Activated T-cell treated with anti-CD3 and anti-CD28 coated beads, Interleukin-2, amount 50 U/mL, for 4 hours (primary cell): ENCODE results near the gene PAGE2B. TPM values are rescaled to one million over a fixed set of nuclear protein-coding genes. Genes with fewer than 3 reads are reported as not detected.

Experiments
- ATAC-seq, 2 donors: fragments of 200-7000 bp; cut with Tn5 transposase; one replicate each; pipeline ENCODE4 v1.10.0; 2021
- DNase-seq: peaks from one replicate; pipeline ENCODE4 v3.0.0-alpha.2; 2020
- H3K27me3 Mint-ChIP-seq: one replicate; pipeline ENCODE4 v1.8.0; 2021; ENCODE audit warnings: low read depth, mixed read lengths
- H3K36me3 Mint-ChIP-seq: one replicate; pipeline ENCODE4 v1.8.0; 2022; ENCODE audit warnings: mixed read lengths; ENCODE audit not compliant: insufficient read depth
- H3K4me1 Mint-ChIP-seq: one replicate; pipeline ENCODE4 v1.8.0; 2021; ENCODE audit warnings: low read depth, mixed read lengths
- H3K4me3 Mint-ChIP-seq: one replicate; pipeline ENCODE4 v1.8.0; 2021; ENCODE audit warnings: mild to moderate bottlenecking, moderate library complexity, mixed read lengths
- H3K9me3 Mint-ChIP-seq: one replicate; pipeline ENCODE4 v1.8.0; 2021; ENCODE audit warnings: mixed read lengths
- total RNA-seq, 3 donors: library from RNA; stranded (reverse); gene quantifications; one replicate each; pipeline ENCODE4 v1.2.1, GENCODE V29; 2021

The PAGE2B gene
- total RNA-seq, 3 donors from 2014 or later, result 0.61 TPM; not detected in 2

- no peak for DNase-seq
- H3K9me3 Mint-ChIP-seq, result no peaks in the 10 kb centered on the region
- H3K36me3 Mint-ChIP-seq, result no peaks in the 10 kb centered on the region
- H3K4me1 Mint-ChIP-seq, result no peaks in the 10 kb centered on the region
- ATAC-seq, result no peak
- no peak overlapping the region for H3K4me3 Mint-ChIP-seq
- peaks cover 2% of the 10 kb centered on the region for H3K27me3 Mint-ChIP-seq
Measured at GRCh38 chrX:55127692-55128091, 52.9 kb downstream of the PAGE2B start.

Other genes starting within 250 kb of the PAGE2B start
- gene TRO, start 154.2 kb upstream of the PAGE2B start, total RNA-seq, result 1 to 10 TPM; 1.0 to 2.8 (median 2.6) TPM
- gene PFKFB1, start 80.8 kb upstream of the PAGE2B start, total RNA-seq, result under 1 TPM; 0.29 to 0.68 (median 0.51) TPM
- 10 to 100 TPM; 35.1 to 40.5 (median 36.4) TPM for gene APEX2, start 74.7 kb upstream of the PAGE2B start, total RNA-seq
- not detected for gene ALAS2, start 44.1 kb upstream of the PAGE2B start, total RNA-seq
- not detected for gene PAGE2, start 14.0 kb downstream of the PAGE2B start, total RNA-seq
- gene PAGE5, start 145.3 kb downstream of the PAGE2B start, total RNA-seq, result 1 to 10 TPM in 1 of 3 donors, under 1 TPM in 1, not detected in 1; 0.90 to 3.0 TPM
- not detected for gene PAGE3, start 189.9 kb downstream of the PAGE2B start, total RNA-seq